Measurements from ENCODE around the gene CTRB2. TPM values are rescaled to one million over a fixed set of nuclear protein-coding genes. Genes with fewer than 3 reads are reported as not detected.

CTRB2 gene
- not detected in 2 replicates for total RNA-seq (ENCODE audit: low replicate concordance)

GRCh38 chr16:75206749-75207451 is at the start of gene CTRB2:
CTRB2 (minus strand) TSS chr16:75207161; CDS start chr16:75207141, 20 bp downstream.
- no peak for DNase-seq (ENCODE audit: low read depth)
- no peak within 1 kb of the TSS for H3K4me3 ChIP-seq (ENCODE audit: low read depth, low read length)
- no peak for TF ChIP-seq CTCF (IDR thresholded peaks at IDR 0.05; ENCODE audit: insufficient read depth, low read length)

GRCh38 chr16:75256059-75256571 is 49.2 kb upstream of the CTRB2 start:
- H3K4me3 ChIP-seq (ENCODE audit: low read depth, low read length), result no peak overlapping the region
- peak; percentile 22 for DNase-seq (ENCODE audit: low read depth)
- no peak for TF ChIP-seq CTCF (IDR thresholded peaks at IDR 0.05; ENCODE audit: insufficient read depth, low read length)

GRCh38 chr16:75254359-75254837 is 47.4 kb upstream of the CTRB2 start:
- no peak overlapping the region for H3K4me3 ChIP-seq (ENCODE audit: low read depth, low read length)
- no peak for TF ChIP-seq CTCF (IDR thresholded peaks at IDR 0.05; ENCODE audit: insufficient read depth, low read length)
- DNase-seq (ENCODE audit: low read depth), result peak; percentile 36

GRCh38 chr16:75252946-75253911 is 46.3 kb upstream of the CTRB2 start:
- peak; percentile 69 for DNase-seq (ENCODE audit: low read depth)
- H3K4me3 ChIP-seq (ENCODE audit: low read depth, low read length), result peak overlapping the region; percentile 9
- TF ChIP-seq CTCF (IDR thresholded peaks at IDR 0.05; ENCODE audit: insufficient read depth, low read length), result no peak

- TF ChIP-seq CTCF (IDR thresholded peaks at IDR 0.05; ENCODE audit: insufficient read depth, low read length), result no peak
- DNase-seq (ENCODE audit: low read depth), result no peak
- peak overlapping the region; percentile 38 for H3K4me3 ChIP-seq (ENCODE audit: low read depth, low read length)
Measured at GRCh38 chr16:75252049-75252864, 45.3 kb upstream of the CTRB2 start.

Data from fibroblast of the aortic adventitia (primary cell).